ENCODE measurements around the gene PIK3R5. TPM values are rescaled to one million over a fixed set of nuclear protein-coding genes. Genes with fewer than 3 reads are reported as not detected.

PIK3R5 gene
- total RNA-seq, 1 donor from 2014 or later, result 46.8 TPM

DNA sequence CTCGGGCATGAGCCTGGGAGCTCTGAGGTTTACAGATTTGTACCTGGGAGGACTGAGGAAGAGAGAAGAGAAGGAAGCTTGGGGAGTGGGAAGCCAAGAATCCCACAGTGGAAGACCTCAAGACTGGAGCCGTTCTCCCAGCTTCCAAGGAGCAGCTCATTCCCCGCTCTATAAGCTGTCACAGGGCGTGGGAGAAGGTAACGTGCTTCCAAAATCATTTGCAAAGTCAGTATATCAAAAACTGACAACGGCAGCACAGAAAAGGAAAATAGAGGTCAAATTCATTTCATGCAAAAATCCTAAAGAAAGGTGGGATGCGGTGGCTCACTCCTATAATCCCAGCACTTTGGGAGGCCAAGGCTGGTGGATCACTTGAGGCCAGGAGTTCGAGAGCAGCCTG, 7.8 kb downstream of the PIK3R5 start:
- intact Hi-C loops (cut with micrococcal nuclease), result loop anchor here (1.0 to 10.0 kb wide), 4 partner anchors 8 to 317 kb away; no protein-coding TSS in a partner anchor
- DNase-seq (ENCODE audit: low spot score), result no peak
- Mint-ChIP-seq H3K4me1 (ENCODE audit: low read depth) (peaks cover 82% of the 10 kb centered on the region), H3K9me3 (no peaks in the 10 kb centered on the region), H3K4me3 (ENCODE audit: low read depth) (no peak overlapping the region), H3K27ac (peak overlapping the region; percentile 90), H3K36me3 (ENCODE audit: low read depth) (peaks cover 83% of the 10 kb centered on the region), H3K27me3 (ENCODE audit: low read depth) (no peaks in the 10 kb centered on the region)

DNA sequence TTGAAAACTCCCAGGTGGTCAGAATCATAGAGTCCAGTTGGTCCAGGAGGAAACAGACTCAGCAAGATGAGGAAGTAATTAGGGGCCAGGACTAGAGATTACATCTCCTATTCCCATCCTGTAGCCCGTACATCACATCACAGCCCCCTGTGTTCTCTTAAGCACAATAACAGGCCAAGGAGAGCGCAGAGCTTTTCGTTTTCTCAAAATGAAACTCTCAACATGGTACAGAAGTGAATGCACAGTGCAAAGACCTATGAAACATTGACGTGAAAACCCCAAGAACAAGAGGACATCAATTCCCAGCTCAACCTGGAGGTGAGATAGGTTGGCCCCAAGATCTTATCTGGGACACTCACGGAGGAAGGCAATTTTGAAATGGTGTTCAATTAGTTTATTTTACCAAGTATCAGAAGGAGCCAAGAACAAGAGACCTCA, 9.0 kb downstream of the PIK3R5 start:
- peak overlapping the region; percentile 48 for H3K4me3 Mint-ChIP-seq (ENCODE audit: low read depth)
- H3K36me3 Mint-ChIP-seq (ENCODE audit: low read depth), result peaks cover 84% of the 10 kb centered on the region
- H3K9me3 Mint-ChIP-seq, result peaks cover 10% of the 10 kb centered on the region
- no peaks in the 10 kb centered on the region for H3K27me3 Mint-ChIP-seq (ENCODE audit: low read depth)
- DNase-seq (ENCODE audit: low spot score), result no peak
- peaks cover 84% of the 10 kb centered on the region for H3K4me1 Mint-ChIP-seq (ENCODE audit: low read depth)
- peak overlapping the region; percentile 90 for H3K27ac Mint-ChIP-seq
- intact Hi-C loops (cut with micrococcal nuclease), result loop anchor here (1.0 to 10.0 kb wide), 5 partner anchors 17 to 318 kb away; no protein-coding TSS in a partner anchor

DNA sequence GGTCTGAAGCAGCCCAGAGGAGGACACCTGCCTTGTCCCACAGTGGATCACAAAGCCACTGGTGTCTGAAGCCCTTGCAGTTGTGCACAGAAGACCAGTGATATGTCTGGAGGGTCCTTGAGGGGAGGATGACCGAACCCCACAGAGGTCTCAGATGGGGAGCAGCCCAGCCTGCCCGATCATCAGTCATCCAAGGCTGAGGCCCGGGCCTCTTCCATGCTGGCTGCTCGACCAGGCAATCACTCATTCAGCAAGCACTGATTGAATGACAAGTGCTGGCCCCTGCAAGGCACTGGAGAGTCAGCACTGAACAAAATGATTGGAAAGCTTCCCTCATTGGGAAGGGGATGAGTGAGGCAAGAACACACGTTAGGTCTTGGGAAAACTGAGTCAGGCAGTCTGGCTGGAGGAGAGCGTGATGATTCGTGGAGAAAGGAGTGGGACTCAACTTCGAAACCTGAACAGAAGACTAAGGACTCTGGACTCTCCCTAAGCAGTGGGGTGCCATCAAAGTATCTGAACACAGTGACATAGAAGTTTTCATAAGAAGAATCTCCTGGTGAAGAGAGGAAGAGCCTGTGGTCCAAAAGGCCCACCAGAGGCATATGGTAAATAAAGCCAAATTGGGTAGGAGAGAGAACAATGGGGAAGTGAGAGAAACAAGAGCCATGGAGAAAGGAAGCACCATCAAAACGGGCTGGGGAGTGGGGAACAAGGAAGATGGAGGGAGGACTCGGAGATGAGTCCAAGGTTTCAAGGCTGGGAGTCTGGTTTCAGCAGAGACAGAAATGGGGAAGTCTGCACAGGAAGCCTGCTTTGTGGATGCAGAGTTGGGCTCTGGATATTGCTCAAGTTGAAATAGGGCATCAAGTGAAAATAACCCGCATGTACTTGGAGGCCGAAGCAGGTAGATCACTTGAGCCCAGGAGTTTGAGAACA, 10.2 kb downstream of the PIK3R5 start:
- H3K36me3 Mint-ChIP-seq (ENCODE audit: low read depth), result peaks cover 88% of the 10 kb centered on the region
- intact Hi-C loops (cut with micrococcal nuclease), result loop anchor here (10.0 kb wide), 1 partner anchor 320 kb away; no protein-coding TSS in a partner anchor
- no peaks in the 10 kb centered on the region for H3K27me3 Mint-ChIP-seq (ENCODE audit: low read depth)
- DNase-seq (ENCODE audit: low spot score), result no peak
- peaks cover 22% of the 10 kb centered on the region for H3K9me3 Mint-ChIP-seq
- peak overlapping the region; percentile 90 for H3K27ac Mint-ChIP-seq
- H3K4me1 Mint-ChIP-seq (ENCODE audit: low read depth), result peaks cover 89% of the 10 kb centered on the region
- peak overlapping the region; percentile 27 for H3K4me3 Mint-ChIP-seq (ENCODE audit: low read depth)

DNA sequence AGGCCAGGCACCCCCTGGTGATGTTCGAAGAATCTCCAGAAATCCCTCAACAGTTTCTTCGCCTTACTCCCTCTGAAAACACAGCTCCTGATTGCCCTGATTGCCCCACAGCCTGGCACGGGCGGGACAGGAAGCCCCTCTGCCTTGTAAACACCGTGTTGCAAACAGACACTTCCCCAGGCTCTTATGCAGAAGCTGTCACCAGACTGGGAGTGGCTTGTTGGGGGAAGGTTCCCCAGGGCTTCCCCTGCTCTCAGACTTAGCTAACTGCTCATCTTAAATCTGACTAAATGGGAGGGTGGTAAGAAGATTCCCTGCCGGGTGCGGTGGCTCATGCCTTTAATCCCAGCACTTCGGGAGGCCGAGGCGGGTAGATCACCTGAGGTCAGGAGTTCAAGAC, 11.2 kb downstream of the PIK3R5 start:
- peak; percentile 58 for DNase-seq (ENCODE audit: low spot score)
- Mint-ChIP-seq H3K27ac (peak overlapping the region; percentile 80), H3K27me3 (ENCODE audit: low read depth) (no peaks in the 10 kb centered on the region), H3K36me3 (ENCODE audit: low read depth) (peaks cover 85% of the 10 kb centered on the region), H3K9me3 (peaks cover 27% of the 10 kb centered on the region), H3K4me3 (ENCODE audit: low read depth) (peak overlapping the region; percentile 60), H3K4me1 (ENCODE audit: low read depth) (peaks cover 86% of the 10 kb centered on the region)
- intact Hi-C loops (cut with micrococcal nuclease), result loop anchor here (1.0 to 10.0 kb wide), 2 partner anchors 9 to 320 kb away; no protein-coding TSS in a partner anchor

DNA sequence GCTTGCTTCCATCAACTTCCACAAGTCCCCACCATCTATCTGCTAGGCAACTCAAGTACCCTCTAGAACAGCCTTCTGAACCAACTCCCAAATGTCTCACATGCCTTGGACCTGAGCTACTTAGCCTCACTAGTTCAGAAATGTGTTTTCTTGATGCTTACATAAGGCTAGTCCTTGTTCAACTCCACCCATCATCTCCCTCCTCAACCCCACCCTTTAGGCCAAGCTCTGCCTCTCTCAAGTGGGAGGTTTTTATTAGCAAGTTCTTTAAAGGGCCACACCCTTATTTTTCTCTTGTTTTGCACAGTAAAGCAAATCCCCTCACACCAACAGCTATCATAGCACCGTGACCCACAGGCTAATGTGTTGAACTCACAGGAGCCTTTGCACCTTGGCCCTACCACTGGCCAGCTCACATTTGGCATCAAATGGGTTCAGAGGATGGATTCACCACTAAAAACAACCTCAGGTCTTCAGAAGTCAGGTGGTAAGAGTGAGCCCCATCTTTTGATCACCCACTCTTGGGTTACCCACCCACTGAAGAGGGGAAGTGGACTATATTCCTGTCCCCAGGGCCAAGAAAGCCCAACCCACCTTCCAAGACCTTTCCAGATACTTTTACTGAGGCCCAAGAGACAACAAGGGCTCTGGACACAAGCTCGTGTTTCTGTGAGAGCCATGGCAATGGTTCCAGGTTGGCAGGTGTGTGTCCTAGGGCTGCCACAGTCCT, 12.2 kb downstream of the PIK3R5 start:
- Mint-ChIP-seq H3K36me3 (ENCODE audit: low read depth) (peaks cover 78% of the 10 kb centered on the region), H3K4me3 (ENCODE audit: low read depth) (no peak overlapping the region), H3K27me3 (ENCODE audit: low read depth) (no peaks in the 10 kb centered on the region), H3K27ac (no peak overlapping the region), H3K4me1 (ENCODE audit: low read depth) (peaks cover 86% of the 10 kb centered on the region), H3K9me3 (peaks cover 27% of the 10 kb centered on the region)
- no peak for DNase-seq (ENCODE audit: low spot score)
- intact Hi-C loops (cut with micrococcal nuclease), result loop anchor here (10.0 kb wide), 1 partner anchor 321 kb away; no protein-coding TSS in a partner anchor

DNA sequence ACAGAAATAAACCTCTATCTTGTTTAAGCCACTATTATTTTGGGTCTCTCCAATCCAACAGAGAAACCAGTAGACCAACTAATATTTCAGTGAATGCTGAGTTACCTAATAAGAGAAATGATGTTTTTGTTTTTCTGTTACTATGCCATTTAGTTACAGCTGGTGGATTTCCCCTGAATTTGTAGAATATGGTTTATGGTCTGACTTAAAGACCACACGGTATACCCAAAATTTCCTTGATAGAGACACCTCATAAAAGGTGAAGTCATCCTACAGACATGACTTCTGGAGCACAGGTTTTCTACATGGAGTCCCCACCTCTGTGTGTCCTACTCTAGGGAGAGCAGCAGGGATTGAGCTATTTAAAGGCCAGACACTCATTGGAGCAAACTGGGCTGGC, 13.3 kb downstream of the PIK3R5 start:
- Mint-ChIP-seq H3K4me3 (ENCODE audit: low read depth) (no peak overlapping the region), H3K36me3 (ENCODE audit: low read depth) (peaks cover 75% of the 10 kb centered on the region), H3K27me3 (ENCODE audit: low read depth) (no peaks in the 10 kb centered on the region), H3K4me1 (ENCODE audit: low read depth) (peaks cover 84% of the 10 kb centered on the region), H3K9me3 (peaks cover 27% of the 10 kb centered on the region), H3K27ac (peak overlapping the region; percentile 55)
- no peak for DNase-seq (ENCODE audit: low spot score)
- intact Hi-C loops (cut with micrococcal nuclease), result loop anchor here (10.0 kb wide), 1 partner anchor 323 kb away; no protein-coding TSS in a partner anchor

DNA sequence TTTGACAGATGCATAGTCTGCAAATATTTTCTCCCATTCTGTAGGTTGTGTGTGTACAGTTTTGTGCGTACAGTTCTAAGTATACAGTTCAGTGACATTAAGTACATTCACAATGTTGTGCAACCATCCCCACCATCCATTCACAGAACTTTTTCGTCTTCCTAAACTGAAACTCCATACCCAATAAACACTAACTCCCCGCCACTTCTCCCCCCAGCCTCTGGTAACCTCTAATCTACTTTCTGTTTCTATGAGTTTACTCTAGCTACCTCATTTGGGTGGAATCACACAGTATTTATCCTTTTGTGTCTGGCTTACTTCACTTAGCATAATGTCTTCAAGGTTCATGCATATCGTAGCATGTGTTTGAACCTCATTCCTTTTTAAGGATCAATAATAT, 14.3 kb downstream of the PIK3R5 start:
- Mint-ChIP-seq H3K27me3 (ENCODE audit: low read depth) (no peaks in the 10 kb centered on the region), H3K27ac (peak overlapping the region; percentile 65), H3K9me3 (peaks cover 27% of the 10 kb centered on the region), H3K4me3 (ENCODE audit: low read depth) (no peak overlapping the region), H3K4me1 (ENCODE audit: low read depth) (peaks cover 83% of the 10 kb centered on the region), H3K36me3 (ENCODE audit: low read depth) (peaks cover 75% of the 10 kb centered on the region)
- intact Hi-C loops (cut with micrococcal nuclease), result loop anchor here (10.0 kb wide), 1 partner anchor 324 kb away; no protein-coding TSS in a partner anchor
- DNase-seq (ENCODE audit: low spot score), result no peak

DNA sequence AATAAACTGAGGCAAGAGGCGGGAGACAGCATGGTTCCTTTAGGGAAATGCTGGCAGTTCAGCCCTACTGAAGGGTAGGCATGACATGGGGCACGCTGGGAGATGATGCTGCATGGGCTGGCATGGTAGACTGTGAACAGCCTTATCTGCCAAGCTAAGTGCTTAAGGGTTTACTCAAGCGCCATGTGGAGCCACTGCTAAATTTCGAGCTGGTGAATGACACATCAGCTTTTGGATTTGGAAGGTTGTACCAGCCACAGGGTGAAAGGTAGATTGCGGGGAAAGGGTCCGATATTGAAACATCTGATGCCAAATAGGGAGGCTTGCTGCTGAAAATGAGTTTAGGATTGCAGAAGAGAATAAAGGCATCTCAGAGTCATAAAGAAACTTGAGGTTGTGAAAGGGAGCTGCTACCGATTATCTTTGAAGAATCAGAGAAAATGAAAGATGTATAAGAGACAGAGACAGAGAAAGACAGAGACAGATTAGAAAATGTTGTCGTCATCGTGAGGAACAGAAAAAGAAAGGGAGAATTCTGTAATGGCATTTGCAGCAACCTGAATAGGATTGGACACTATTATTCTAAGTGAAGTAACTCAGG, 16.3 kb downstream of the PIK3R5 start:
- Mint-ChIP-seq H3K36me3 (ENCODE audit: low read depth) (peaks cover 80% of the 10 kb centered on the region), H3K27me3 (ENCODE audit: low read depth) (no peaks in the 10 kb centered on the region), H3K9me3 (peaks cover 31% of the 10 kb centered on the region), H3K4me3 (ENCODE audit: low read depth) (peak overlapping the region; percentile 62), H3K27ac (peak overlapping the region; percentile 85), H3K4me1 (ENCODE audit: low read depth) (peaks cover 75% of the 10 kb centered on the region)
- DNase-seq (ENCODE audit: low spot score), result no peak
- intact Hi-C loops (cut with micrococcal nuclease), result loop anchor here (1.0 to 2.0 kb wide), 7 partner anchors 8 to 90 kb away; no protein-coding TSS in a partner anchor

DNA sequence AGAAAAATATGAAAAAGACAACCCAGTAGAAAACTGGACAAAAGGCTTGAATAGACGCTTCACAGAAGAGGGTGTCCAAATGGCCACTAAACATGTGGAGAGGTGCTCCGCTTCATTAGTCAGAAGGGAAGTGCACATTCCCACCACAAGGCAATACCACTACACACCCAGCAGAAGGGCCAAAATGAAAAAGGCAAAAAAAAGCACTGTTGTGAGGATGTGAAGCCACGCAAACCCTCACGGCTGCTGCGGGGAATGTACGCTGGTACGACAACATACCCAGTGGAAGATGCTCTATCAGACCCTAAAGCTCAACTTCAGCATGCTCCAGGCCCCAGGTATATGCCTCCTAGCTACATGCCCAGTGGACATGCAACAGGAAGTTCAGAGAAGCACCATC, 17.0 kb downstream of the PIK3R5 start:
- peaks cover 35% of the 10 kb centered on the region for H3K9me3 Mint-ChIP-seq
- peaks cover 70% of the 10 kb centered on the region for H3K4me1 Mint-ChIP-seq (ENCODE audit: low read depth)
- intact Hi-C loops (cut with micrococcal nuclease), result loop anchor here (2.0 kb wide), 4 partner anchors 14 to 90 kb away; no protein-coding TSS in a partner anchor
- DNase-seq (ENCODE audit: low spot score), result no peak
- H3K4me3 Mint-ChIP-seq (ENCODE audit: low read depth), result peak overlapping the region; percentile 62
- H3K27ac Mint-ChIP-seq, result peak overlapping the region; percentile 85
- H3K27me3 Mint-ChIP-seq (ENCODE audit: low read depth), result no peaks in the 10 kb centered on the region
- peaks cover 82% of the 10 kb centered on the region for H3K36me3 Mint-ChIP-seq (ENCODE audit: low read depth)

DNA sequence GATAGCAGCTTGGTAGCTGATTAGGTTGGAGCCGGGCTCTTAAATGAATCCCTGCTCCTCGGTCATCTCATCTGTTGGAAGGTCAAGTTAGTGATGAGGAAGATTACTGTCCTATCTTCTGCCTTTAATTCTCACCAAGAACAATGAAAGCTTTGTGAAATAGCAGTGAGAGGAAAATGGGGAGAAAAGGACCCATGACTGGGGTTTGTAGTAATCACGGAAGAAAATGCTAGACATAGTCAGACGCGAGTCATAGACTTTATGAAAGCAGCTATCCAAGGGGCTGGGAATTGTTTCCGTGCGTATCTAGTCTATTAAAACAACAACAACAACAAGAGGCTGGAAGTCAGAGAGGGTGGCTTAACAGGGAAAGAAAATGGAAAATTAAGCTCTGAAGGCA, 18.3 kb downstream of the PIK3R5 start:
- intact Hi-C loops (cut with micrococcal nuclease), result no loop called here
- no peak for DNase-seq (ENCODE audit: low spot score)
- H3K27me3 Mint-ChIP-seq (ENCODE audit: low read depth), result no peaks in the 10 kb centered on the region
- peaks cover 75% of the 10 kb centered on the region for H3K36me3 Mint-ChIP-seq (ENCODE audit: low read depth)
- peaks cover 66% of the 10 kb centered on the region for H3K4me1 Mint-ChIP-seq (ENCODE audit: low read depth)
- no peak overlapping the region for H3K4me3 Mint-ChIP-seq (ENCODE audit: low read depth)
- peaks cover 32% of the 10 kb centered on the region for H3K9me3 Mint-ChIP-seq
- peak overlapping the region; percentile 59 for H3K27ac Mint-ChIP-seq

DNA sequence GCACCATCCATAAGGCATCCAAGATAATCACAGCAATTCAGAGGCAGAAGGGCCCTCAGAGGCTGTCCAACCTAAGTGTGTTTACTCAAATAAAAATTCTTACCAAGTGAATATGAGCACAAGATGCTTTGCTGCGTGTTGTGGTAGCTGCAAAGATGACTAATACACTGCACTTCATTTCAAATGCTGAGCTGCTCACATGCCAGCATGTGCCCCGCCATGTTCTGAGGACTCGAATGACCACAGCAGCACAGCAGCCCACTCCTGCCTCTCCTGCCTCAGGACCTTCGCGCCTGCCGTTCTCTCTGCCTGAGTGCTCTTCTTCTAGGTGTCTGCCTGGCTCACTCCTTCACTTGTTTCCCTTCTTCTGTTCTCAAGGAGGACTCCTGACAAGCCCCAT, 19.0 kb downstream of the PIK3R5 start:
- intact Hi-C loops (cut with micrococcal nuclease), result no loop called here
- Mint-ChIP-seq H3K4me3 (ENCODE audit: low read depth) (no peak overlapping the region), H3K9me3 (peaks cover 25% of the 10 kb centered on the region), H3K36me3 (ENCODE audit: low read depth) (peaks cover 68% of the 10 kb centered on the region), H3K4me1 (ENCODE audit: low read depth) (peaks cover 66% of the 10 kb centered on the region), H3K27me3 (ENCODE audit: low read depth) (no peaks in the 10 kb centered on the region), H3K27ac (peak overlapping the region; percentile 2)
- DNase-seq (ENCODE audit: low spot score), result no peak

DNA sequence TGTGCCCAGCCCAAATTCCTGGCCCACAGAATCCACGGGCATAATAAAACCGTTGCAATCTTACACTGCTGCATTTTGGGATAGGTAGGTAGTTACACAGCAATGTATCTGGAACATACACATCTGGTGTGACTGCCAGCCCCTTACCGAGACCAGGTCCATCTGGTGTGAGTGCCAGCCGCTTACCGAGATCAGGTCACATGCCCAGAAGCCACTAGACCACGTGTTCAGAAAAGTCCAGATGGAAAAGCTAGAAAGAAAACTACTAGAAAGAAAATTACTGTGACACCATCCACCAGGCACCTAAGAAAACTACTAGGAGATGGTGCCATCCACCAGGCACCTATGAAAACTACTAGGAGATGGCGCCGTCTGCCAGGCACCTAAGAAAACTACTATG, 19.4 kb downstream of the PIK3R5 start:
- Mint-ChIP-seq H3K9me3 (peaks cover 21% of the 10 kb centered on the region), H3K36me3 (ENCODE audit: low read depth) (peaks cover 63% of the 10 kb centered on the region), H3K4me3 (ENCODE audit: low read depth) (no peak overlapping the region), H3K4me1 (ENCODE audit: low read depth) (peaks cover 66% of the 10 kb centered on the region), H3K27me3 (ENCODE audit: low read depth) (no peaks in the 10 kb centered on the region), H3K27ac (no peak overlapping the region)
- intact Hi-C loops (cut with micrococcal nuclease), result no loop called here
- DNase-seq (ENCODE audit: low spot score), result no peak
